ENCODE data around the gene SGCD. TPM values are rescaled to one million over a fixed set of nuclear protein-coding genes. Genes with fewer than 3 reads are reported as not detected.

The SGCD gene
- total and polyA plus RNA-seq, 9 of the 15 experiments (the other 6 are each of a cell fraction or from before 2014, with no cell fraction given) = not detected

GRCh38 chr5:156379206-156379605, 52.2 kb downstream of the SGCD start:
- no peak for DNase-seq (ENCODE audit: extremely low read depth in 1 of 4, low spot score in 3 of 4)
- H3K27me3 ChIP-seq (ENCODE audit: control insufficient read depth in 2 of 2, insufficient read depth in 2 of 2, low read length in 2 of 2) = no peaks in the 10 kb centered on the region
- no peak overlapping the region for H2AFZ ChIP-seq (ENCODE audit: low read depth, low read length)
- H3K36me3 ChIP-seq (ENCODE audit: control insufficient read depth, insufficient read depth, low read length) = no peaks in the 10 kb centered on the region
- H3K4me2 ChIP-seq (ENCODE audit: insufficient read depth, low read length) = no peak overlapping the region
- H3K27ac ChIP-seq (ENCODE audit: extremely low read depth, low read depth, low read length) = no peak overlapping the region
- H4K20me1 ChIP-seq (replicated peaks; ENCODE audit: control insufficient read depth, insufficient read depth, low read length) = no peaks in the 10 kb centered on the region
- no peak for FAIRE-seq
- no peaks in the 10 kb centered on the region for H3K79me2 ChIP-seq (ENCODE audit: control insufficient read depth, insufficient read depth, low read length)
- in situ Hi-C loops (cut with MboI) (no loop called here), intact Hi-C loops (cut with micrococcal nuclease) (no loop called here)
- no TSS peak for BruUV-seq (replicated peaks)
- no peaks in the 10 kb centered on the region for H3K9me1 ChIP-seq (ENCODE audit: control insufficient read depth, insufficient read depth, low read length)
- TF ChIP-seq MAFG (tag; conservative IDR thresholded peaks at IDR 0.05) (no peak), YBX1 (IDR thresholded peaks at IDR 0.05) (no peak), XRCC3 (IDR thresholded peaks at IDR 0.05) (no peak), ZNF174 (CRISPR knock-in tag; IDR thresholded peaks at IDR 0.05) (no peak), MEF2A (IDR thresholded peaks at IDR 0.05; ENCODE audit: control insufficient read depth, low read depth, low read length) (no peak), BRCA1 (IDR thresholded peaks at IDR 0.05) (no peak), BRCA1 (CRISPR knock-in tag; IDR thresholded peaks at IDR 0.05) (no peak), SRSF3 (IDR thresholded peaks at IDR 0.05; ENCODE audit: insufficient read depth, low read length) (no peak), ZNF395 (CRISPR knock-in tag; IDR thresholded peaks at IDR 0.05) (no peak), MED1 (CRISPR knock-in tag; IDR thresholded peaks at IDR 0.05; ENCODE audit: borderline replicate concordance) (no peak), SREBF2 (CRISPR knock-in tag; IDR thresholded peaks at IDR 0.05) (no peak)
- ChIA-PET CTCF (ENCODE audit: low intra/inter-chr PET ratio) (no interaction called here), POLR2A (no interaction called here)
- no peak overlapping the region for H3K4me3 ChIP-seq
- H3K4me1 ChIP-seq (replicated peaks in 1 of 2; ENCODE audit: control insufficient read depth in 2 of 2, insufficient read depth in 2 of 2, low read length in 2 of 2) = no peaks in the 10 kb centered on the region
- ATAC-seq = no peak
- WGBS (ENCODE audit: insufficient coverage, low coverage, missing lambda C conversion rate) = 0% methylated on average over 1 of the region's 1 CpG
- 0 out of 2 replicates have a peak, but pooled peaks cover 1% of the 10 kb centered on the region for H3K9me3 ChIP-seq (replicated peaks; ENCODE audit: control insufficient read depth, insufficient read depth, low read depth, low read length)
- H3K9ac ChIP-seq (ENCODE audit: insufficient read depth in 1 of 2, low read depth in 2 of 2, low read length in 2 of 2) = no peak overlapping the region
